HG03097 (cell line): ENCODE data around the gene FADS6.

Experiments used
- ATAC-seq: cut with Tn5 transposase; IDR thresholded peaks from one replicate; pipeline ENCODE4 v1.9.1; 2021; ENCODE audit not compliant: unreplicated experiment, low FRiP score

FADS6 gene

DNA sequence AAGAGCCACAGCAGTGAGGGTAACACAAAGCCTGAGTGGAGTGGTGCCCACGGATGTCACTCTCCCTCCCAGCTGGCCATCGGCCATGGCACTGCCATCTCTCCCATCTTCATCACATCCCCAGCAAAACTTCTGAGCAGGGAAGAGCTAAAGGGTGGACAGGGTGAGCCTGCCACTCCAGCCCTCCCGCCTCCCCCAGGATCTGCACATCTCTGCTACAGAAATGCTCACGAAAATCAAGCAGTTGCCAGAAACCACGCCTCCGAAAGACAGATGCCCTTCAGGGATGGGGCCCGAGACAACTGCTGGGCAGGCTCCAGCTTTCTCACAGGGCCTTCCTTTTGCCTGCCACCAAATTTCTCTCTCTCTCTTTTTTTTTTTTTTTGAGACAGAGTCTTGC is 37.3 kb downstream of the FADS6 start:
- ATAC-seq, result no peak

DNA sequence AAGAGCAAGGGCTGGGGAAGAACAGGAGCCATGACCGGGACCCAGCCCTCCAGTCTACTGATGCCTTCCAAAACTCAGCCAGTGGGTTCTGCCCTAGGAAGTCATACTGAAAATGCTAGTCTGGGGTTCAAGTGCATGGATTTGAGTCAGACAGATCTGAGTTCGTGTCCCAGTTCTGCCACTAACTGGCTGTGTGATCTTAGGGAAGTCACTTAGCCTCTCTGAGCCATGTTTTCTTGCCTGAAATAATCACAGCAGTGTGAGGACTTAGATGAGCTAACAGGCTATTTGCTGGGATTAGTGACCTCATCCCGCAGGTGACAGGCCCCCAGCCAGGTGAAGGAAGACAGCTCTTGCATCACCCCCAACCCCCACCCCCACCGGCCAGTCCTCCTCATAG is 38.1 kb downstream of the FADS6 start:
- ATAC-seq, result no peak

DNA sequence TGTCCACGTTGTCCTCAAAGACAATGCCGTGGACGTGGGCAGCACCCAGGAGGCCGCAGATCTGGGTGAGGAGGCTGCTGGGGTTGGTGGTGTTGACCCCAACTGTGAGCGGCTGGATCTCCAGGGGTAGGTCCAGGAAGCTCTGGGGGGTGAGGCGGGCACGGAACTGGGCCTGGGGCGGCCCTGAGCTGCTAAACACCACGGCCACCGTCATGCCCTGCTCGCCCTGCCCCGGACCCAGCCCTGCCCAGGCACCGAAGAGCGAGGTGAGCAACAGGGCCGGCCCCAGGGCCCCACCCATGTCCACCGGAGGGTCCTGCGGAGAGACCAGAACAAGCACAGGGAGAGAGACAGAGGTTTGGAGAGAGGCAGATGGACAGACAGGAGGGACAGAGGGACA is 38.6 kb downstream of the FADS6 start:
- no peak for ATAC-seq

DNA sequence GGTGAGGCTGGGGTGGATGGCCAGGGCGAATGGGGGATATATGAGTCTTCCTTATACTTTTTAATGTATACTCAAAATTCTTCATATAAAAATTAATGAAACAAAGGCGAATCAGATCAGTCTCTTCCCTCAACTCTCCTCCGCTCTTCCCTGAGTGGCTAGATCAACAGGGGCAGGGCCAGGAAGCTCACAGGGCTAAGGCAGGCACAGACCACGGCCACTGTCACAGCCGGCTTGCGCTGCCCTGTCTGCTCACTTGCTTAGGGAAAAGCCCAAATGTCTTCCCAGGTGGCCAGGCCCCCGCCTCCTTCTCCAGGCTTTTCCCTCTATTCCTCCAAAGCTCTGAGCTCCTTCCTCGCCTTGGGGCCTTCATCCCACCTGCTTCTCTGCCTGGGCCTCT is 39.8 kb downstream of the FADS6 start:
- no peak for ATAC-seq

DNA sequence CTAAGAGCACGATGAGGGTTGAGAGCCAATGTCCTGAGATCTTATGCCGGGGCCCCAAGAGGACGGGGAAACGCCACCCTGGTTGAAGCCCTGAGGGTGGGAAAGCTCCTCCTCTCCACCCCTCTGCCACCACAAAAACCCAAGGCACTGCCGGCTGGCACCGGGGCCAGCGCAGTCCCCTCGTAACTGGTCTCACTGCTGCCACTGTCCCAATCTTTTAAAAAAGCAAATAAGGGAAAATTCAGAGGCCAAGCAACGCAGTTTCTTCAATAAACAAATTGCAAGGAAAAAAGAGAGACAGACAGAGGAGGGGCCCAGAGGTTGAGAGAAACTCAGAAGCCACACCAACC is 40.4 kb downstream of the FADS6 start:
- no peak for ATAC-seq

DNA sequence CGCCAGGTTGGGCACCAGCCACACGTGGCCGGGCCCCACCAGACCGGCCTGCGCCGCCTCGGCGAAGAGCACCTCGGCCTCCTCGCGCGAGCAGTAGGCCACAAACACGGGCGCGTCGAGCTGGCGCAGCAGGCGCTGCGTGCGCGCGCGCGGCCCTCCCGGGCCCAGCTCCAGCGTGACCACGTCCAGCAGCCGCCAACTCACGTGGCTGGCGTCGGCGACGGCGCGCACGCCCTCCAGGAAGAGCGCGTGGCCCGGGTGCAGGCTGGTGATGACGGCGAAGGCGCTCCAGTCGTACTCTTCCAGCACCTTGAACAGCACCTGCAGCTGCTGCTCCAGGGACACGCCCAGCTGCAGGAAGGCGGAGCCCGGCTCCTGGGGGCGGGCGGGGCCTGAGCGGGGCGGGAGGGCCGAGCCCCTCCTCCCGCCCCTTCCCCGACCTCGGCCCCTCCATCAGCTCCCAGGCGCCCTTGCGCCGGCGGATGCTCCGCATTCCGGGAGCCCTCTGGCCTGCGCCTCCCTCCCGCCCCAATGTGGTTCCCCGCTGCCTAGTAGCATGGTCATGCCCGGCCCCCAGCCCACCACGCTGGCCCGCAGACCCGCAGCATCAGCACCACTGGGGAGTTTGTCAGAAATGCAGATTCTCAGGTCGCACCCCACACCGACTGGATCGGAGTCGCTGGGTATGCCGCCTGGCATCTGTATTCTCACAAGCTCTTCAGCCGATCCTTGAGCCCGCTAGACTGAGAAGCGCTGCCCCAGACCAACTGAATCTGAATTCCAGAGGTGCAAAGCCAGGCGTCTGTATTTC is 41.0 kb downstream of the FADS6 start:
- no peak for ATAC-seq

DNA sequence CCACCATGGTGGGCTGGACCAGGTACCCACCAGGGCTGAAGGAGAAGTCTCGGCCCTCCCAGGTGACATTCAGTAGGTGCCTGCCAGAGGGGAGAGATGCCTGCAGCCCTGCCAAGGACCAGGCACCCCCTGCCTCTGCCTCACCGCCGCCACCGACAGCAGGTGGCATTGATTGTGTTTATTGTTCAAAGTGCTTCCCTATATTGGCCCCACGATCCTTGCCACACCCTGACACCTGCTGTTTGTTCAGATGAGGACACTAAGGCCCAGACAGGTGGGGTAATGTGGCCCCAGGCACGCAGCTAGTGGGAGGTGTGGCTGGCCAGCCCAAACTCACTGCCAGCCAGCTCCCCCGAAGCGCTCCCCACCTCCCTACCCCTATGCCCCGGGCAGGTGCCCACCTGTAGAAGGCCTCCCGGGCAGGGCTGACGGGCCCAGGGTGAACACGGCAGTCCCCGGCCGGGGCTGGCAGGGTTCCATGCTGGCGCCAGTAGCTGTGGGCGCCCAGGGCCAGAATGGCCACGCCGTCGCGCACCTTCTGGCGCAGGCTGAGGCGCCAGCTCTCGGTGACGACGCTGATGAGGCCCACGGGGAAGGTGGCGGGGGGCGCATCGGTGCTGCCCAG is 41.7 kb downstream of the FADS6 start:
- no peak for ATAC-seq

DNA sequence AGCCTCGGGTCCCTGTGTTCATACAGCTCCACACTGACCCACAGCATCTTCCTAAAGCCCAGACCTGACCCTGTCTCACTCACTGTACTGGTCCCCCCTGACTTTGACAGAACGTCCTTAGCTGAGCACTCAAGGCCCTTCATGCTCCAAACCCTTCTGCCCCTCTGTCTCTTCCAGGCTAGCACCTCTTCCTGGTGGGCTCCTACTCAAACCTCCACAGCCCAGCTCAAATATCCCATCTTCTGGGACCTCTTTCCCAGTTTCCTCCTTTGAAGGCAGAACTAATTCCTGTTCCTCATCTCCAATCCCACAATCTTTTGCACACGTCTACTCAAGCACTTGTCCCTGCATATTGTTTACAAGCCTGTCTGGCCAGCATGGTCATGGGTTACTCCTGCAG is 42.5 kb downstream of the FADS6 start:
- no peak for ATAC-seq

DNA sequence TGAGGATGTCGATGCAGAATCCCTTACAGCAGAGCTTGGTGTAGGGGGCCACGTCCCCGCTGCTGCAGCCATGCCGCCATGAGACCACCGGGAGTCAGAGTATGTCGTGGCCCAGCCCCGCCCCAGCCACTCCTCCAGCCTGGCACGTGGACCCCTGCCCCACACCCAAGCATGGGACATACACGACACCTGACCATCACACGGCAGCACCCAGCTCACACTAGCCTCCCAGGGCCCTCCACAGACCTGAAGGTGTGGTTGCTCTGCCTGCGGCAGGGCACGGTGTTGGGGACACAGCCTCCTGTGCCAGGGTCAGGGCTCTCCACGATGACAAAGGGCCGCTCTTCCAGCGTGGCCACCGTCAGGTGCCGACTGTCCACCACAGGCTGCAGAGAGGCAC is 43.1 kb downstream of the FADS6 start:
- ATAC-seq, result no peak

DNA sequence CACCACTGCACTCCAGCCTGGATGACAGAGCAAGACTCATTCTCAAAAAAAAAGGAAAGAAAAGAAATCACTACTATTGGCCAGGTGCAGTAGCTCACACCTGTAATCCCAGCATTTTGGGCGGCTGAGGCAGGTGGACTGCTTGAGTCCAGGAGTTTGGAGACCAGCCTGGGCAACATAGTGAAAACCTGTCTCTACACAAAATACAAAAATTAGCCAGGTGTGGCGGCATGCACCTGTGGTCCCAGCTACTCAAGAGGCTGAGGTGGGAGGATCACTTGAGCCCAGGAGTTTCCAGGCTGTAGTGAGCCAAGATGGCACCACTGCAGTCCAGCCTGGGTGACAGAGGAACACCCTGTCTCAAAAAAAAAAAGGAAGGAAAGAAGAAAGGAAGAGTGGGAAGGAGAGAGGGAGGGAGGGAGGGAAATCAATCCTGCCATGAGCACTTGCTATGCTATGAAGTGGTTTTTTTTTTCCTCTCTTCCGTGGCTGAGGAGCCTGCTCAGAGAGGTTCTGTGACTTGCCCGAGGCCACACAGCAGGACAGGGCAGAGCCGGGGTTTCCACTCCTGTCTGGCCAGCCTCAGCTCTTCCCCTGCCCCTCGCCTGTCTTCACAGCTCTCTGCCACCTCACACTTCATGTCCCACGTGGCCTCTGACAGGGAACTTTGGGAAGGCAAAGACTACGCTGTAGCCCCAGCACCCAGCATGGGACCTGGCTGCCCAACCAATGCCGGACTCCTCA is 44.6 kb downstream of the FADS6 start:
- no peak for ATAC-seq

DNA sequence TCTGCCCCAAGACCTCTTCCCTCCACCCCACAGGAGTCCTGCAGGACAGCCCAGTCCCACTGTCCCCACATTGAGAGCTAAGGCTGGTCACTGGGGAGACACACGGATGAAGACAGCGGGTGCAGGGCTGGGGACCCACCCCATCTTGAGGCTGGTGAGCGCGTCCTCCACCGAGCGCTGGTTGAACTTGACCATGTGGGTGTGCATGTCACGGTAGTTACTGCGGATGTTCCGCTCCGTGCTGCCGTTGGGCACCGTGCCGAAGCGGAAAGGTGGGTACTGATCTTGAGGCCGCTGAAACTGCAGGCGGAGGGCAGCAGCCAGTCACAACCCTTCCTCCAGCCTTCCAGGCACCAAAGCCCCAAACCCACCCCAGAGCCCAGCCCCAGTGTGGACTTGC is 46.8 kb downstream of the FADS6 start:
- no peak for ATAC-seq

DNA sequence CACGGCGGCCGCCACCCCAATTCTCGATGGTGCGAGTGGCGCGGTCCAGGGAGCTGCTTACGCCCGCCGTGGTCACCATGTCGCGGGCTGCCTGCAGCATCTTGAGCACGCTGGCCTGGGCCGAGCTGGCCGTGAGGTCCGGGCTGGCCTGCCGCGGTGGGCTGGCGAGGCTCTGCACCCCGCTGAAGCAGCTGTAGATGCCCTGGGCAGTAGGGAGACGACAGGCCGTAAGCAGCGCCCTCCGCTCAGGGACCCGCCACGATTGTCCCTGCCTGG is 50.1 kb downstream of the FADS6 start:
- no peak for ATAC-seq

DNA sequence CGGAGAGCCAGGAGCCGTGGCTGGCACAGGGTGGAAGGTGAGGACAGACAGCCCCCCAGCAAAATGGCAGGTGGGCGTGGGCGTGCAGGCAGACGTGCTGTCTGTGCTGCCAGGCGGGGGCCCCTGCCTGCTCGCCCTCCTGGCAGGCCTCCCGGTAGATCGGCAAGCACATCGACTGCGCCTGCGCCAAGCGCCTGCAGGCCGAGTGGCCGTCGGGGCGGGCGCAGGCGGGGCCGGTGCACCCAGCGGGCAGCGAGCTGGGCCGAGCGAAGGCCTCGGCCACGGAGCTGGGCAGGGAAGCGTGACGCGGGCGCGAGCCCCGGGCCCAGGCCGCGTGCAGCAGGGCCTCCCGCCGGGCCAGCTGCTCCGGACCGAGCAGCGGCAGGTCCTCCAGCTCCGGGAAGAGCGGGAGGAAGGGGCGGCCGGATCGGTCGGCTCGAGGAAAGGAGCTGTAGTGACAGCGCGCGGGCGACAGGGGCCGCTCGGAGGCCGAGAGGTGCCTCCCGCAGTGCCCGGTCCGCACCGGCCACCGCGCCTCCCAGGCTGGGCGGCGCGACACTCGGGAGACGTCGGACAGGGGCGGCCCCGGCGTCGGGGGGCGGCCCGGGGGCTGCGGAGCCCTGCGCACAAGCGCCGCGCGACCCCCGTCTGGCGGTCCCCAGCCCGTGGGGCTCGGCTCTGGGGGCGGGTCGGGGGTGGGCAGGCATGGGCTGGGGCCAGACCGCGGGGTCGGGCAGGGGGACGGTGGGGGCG is 50.7 kb downstream of the FADS6 start:
- no peak for ATAC-seq

DNA sequence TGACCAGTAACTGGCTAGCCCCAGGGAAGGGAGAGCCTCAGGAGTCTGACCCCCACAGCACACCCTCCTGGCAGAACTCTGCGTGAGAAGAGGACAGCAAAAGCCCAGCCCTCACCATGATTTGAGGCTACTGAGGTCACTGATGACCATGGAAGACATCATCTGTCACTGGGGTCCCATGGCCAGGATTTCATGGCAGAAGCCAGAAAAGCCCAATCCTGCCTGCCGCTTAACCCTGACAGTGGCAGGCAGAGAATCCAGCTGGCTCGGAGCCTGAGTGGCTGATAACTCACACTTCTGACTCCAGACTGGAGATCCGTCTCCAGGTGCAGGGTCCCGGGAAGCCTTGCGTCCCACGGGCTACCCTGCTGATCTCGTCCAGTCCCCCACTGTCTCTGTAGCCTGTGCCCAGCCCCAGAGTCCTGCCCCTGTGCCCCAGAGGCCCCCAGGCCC is 51.3 kb downstream of the FADS6 start:
- no peak for ATAC-seq

DNA sequence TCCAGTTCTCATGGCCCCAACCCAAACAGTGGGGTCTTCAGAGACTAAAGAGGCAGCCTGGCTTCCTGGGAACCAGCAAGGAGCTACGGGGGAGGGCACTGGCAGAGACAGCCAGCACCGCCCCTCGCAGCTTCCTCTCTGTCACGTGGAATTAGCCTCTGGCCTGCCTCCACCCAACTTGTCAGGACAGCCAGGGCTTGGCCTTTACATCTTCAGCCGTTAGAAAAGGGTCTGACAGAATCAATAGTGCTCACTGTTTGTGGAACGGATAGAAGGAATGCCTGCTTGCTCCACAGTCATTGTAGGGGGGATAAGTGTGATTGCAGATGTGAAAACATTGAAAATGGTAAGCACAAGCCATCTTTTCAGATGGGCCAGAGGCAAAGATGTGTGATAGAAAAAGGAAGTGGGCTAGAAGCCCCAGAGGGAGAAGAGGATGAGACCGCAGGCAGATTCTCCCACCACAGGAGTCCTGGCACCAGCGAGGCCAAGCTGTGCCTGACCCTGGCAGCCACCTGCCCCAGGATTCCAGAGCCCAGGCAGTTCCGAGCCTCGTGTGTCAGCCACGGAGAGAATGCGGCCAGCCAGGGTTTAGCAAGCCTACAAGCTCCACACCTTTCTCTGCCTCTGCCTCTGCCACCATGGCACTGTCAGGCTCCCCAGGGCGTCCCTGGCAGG is 52.3 kb downstream of the FADS6 start:
- ATAC-seq, result no peak

DNA sequence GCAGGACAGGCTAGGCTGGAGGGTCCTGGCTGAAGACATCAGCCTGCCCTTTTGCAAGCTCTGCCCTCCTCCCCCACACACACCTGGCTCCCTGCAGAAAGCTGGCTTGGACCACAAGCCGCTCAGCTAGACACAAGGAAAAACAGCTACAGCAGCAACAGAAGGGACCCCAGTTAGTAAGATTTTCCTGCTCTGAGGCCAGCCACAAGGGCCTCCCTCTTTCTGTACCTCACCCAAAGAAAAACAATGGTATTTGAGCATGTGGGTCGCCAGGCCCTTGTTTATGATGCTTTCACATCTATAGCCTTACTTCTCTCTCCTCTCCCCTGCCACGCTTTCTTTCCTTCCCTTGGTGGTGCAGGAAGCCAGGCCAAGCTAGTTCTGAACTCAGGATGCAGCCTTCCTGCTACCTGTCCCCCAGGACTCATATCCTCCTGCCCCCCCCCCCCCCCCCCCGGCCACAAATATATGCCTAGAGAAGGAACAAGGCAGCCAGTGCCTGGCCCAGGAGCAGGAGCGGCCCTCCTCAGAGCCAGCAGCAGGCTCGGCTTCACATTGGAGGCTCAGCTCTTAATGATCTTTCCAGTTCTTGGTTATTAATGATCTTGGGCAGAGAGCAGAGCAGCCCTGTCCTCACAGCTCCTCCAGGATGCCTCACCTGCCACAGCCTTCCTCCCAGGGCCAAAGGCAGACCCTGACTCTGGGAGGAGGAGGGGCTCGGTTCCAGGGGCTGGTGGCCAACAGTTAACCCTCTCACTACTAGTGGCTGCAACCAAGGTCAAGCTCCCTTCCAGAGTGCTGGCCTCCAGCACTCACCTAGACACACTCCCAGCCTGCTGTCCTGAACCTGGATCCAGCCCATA is 53.2 kb downstream of the FADS6 start:
- no peak for ATAC-seq

DNA sequence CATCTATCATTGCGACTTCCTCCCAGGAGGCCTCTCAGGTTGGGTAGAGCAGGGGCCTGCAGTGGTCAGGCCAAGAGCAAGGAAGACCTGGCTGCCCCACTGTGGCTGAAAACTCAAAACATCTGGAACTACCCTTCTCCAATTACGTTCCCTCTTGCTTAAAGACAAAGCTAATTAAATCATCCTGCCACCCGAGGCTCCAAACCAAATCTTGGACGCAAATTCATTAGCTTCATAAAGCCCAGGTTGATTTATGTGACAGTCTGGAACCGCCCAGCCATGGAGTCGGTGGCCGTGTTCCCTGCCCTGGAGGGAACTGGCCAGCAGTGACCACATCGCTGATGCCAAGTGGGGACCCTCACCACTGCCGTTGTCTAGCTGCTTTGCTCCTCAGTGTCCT is 55.2 kb downstream of the FADS6 start:
- ATAC-seq, result no peak

DNA sequence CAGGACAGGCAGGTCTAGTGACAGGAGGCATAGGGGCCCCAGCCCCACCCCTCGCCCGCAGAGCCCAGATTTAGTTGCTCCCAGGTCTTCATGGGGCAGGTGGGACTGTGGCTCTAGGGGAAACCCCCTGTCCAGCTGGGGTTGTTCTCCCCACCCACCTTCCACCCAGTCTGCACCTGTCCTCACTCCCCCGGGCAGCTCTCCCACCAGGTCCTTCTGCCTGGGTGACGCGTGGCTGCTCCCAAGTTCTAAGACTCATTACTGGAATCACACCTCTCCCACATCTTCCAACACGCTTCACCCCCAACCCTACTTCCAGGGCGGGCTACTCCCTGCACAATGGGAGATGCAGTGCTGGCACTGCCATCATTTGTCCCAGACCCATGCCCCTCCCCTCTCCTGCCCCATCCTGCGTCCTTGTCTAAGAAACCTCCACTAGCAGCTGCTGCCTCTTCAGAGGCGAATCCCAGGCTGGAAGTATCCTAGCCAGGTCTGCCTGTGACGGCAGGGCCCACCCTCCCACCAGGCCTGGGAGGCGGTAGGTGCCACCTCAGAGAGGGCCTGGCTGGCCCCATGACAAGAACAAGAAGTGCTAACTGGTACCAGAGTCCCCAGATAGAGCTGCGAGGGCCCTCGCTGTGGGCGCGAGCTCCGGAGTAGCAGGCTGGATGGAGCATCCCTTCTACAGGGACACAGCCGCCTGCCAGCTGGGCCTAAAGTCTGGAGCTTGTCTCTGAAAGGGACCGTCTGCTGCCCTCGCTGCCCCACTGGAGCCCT is 56.6 kb downstream of the FADS6 start:
- no peak for ATAC-seq

DNA sequence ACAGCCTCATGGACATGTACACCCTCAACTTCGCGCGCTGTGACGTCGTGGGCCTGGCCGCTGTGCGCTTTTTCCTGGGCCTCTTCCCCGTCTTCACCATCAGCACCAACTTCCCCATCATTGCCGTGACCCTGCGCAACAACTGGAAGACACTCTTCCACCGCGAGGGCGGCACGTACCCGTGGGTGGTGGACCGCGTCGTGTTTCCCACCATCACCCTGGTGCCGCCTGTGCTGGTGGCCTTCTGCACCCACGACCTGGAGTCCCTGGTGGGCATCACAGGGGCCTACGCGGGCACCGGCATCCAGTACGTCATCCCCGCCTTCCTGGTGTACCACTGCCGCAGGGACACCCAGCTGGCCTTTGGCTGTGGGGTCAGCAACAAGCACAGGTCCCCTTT is 57.2 kb downstream of the FADS6 start:
- no peak for ATAC-seq
